DOHH2 (cell line): Measurements from ENCODE around the gene CNTN4.

Source experiments
- EZH2phosphoT487 ChIP-seq: fragments of 200-600 bp; sonication (generic); IDR thresholded peaks from 2 replicates; pipeline ENCODE4 v1.6.1; 2017; ENCODE audit warnings: borderline replicate concordance, mild to moderate bottlenecking, antibody characterized with exemption, low read length, moderate library complexity, mixed read lengths
- TF ChIP-seq, protein P1 (sequence below): fragments of 200-600 bp; sonication (generic); IDR thresholded peaks from one replicate; pipeline ENCODE4 v1.5.1; 2014; ENCODE audit warnings: antibody characterized with exemption, mild to moderate bottlenecking, low read depth, low read length; ENCODE audit not compliant: poor library complexity, severe bottlenecking

GRCh38 chr3:2526926-2527325, 428.3 kb downstream of the CNTN4 start:
- TF ChIP-seq, protein P1, sequence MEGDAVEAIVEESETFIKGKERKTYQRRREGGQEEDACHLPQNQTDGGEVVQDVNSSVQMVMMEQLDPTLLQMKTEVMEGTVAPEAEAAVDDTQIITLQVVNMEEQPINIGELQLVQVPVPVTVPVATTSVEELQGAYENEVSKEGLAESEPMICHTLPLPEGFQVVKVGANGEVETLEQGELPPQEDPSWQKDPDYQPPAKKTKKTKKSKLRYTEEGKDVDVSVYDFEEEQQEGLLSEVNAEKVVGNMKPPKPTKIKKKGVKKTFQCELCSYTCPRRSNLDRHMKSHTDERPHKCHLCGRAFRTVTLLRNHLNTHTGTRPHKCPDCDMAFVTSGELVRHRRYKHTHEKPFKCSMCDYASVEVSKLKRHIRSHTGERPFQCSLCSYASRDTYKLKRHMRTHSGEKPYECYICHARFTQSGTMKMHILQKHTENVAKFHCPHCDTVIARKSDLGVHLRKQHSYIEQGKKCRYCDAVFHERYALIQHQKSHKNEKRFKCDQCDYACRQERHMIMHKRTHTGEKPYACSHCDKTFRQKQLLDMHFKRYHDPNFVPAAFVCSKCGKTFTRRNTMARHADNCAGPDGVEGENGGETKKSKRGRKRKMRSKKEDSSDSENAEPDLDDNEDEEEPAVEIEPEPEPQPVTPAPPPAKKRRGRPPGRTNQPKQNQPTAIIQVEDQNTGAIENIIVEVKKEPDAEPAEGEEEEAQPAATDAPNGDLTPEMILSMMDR, result no peak
- no peak for TF ChIP-seq EZH2phosphoT487
